Middle frontal gyrus (tissue), 1 donor: ENCODE data around the gene FBXO41.

Experiments
- DNase-seq: peaks from one replicate; pipeline ENCODE4 v3.0.0-alpha.2; 2015; ENCODE audit warnings: low spot score; ENCODE audit errors: extremely low spot score

The FBXO41 gene

GRCh38 chr2:73246850-73247249 is 37.4 kb downstream of the FBXO41 start:
- no peak for DNase-seq

GRCh38 chr2:73244580-73244979 is 39.7 kb downstream of the FBXO41 start:
- no peak for DNase-seq

GRCh38 chr2:73243884-73244570 is 40.3 kb downstream of the FBXO41 start:
- DNase-seq: no peak

- no peak for DNase-seq
Observed at GRCh38 chr2:73239776-73240175, 44.5 kb downstream of the FBXO41 start.

- DNase-seq: no peak
Observed at GRCh38 chr2:73238976-73239375, 45.3 kb downstream of the FBXO41 start.

GRCh38 chr2:73238149-73238548 is 46.1 kb downstream of the FBXO41 start:
- no peak for DNase-seq

- DNase-seq: no peak
Observed at GRCh38 chr2:73237168-73237567, 47.1 kb downstream of the FBXO41 start.

- no peak for DNase-seq
Observed at GRCh38 chr2:73235315-73236028, 48.8 kb downstream of the FBXO41 start.

- peak; percentile 92 for DNase-seq
Observed at GRCh38 chr2:73233932-73234832, 50.1 kb downstream of the FBXO41 start, which contains the start of gene CCT7. Gene CCT7, plus strand, starts transcription at chr2:73234308. Its CDS starts 71 bp downstream, at chr2:73234379.

GRCh38 chr2:73233154-73233931 is 50.9 kb downstream of the FBXO41 start, which contains the start of gene PRADC1:
Gene PRADC1, minus strand, starts transcription at chr2:73233239. Its CDS starts 79 bp downstream, at chr2:73233160.
- peak; percentile 99 for DNase-seq

GRCh38 chr2:73232403-73233153 is 51.7 kb downstream of the FBXO41 start:
- DNase-seq: no peak

GRCh38 chr2:73228631-73229030 is 55.6 kb downstream of the FBXO41 start:
- DNase-seq: no peak

- DNase-seq: no peak
Observed at GRCh38 chr2:73227086-73227485, 57.2 kb downstream of the FBXO41 start.

- no peak for DNase-seq
Observed at GRCh38 chr2:73225513-73226360, 58.5 kb downstream of the FBXO41 start.

- DNase-seq: no peak
Observed at GRCh38 chr2:73223821-73224220, 60.5 kb downstream of the FBXO41 start.

- no peak for DNase-seq
Observed at GRCh38 chr2:73218298-73218697, 66.0 kb downstream of the FBXO41 start.

GRCh38 chr2:73217826-73218225 is 66.5 kb downstream of the FBXO41 start:
- no peak for DNase-seq

GRCh38 chr2:73217160-73217559 is 67.1 kb downstream of the FBXO41 start:
- DNase-seq: no peak

GRCh38 chr2:73215254-73215653 is 69.0 kb downstream of the FBXO41 start:
- no peak for DNase-seq
